ENCODE results near the gene FAM131A.

Gene FAM131A

DNA sequence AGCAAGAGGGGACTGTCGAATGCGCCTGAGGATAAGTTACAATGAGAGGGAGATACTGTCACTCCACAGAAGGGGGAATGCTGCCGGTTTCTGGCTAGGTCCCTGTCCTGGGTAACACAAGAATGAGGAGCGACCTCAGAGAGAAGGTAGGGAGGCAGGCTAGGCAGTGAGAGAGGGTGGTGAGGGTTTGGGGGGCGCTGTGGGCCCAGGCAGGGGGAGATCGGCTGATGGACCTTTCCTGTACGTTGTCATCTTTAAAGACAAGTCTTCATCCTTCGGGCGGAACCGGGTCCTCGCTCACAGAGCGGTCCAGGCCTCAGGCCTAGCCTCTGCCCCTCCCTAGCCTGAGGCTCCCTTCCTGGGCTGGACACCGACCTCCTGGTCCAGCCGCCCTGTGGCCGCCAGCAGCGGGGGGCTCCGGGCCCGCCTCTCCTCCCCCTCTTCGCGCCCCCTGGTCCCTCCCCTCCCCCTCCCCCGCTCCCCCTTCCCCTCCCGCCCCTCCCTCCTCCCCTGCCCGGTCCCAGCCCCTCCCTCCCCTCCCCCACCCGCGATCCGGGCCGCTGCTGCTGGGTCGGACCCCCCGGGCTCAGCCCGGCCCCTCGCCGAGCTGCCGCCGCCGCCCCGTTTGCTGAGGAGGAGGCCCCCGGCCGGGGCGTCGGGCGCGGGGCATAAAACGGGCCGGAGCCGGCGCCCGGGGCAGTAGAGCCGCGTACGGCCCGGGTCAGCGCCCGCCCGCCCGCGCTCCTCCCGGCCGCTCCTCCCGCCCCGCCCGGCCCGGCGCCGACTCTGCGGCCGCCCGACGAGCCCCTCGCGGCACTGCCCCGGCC, 42.2 kb downstream of the FAM131A start, which contains the start of gene CHRD:
Gene CHRD, plus strand, starts transcription at position 697 of the 827 bp plus-strand sequence. CDS start 265 bp downstream, outside the sequence.
- DNase-seq: no peak

DNA sequence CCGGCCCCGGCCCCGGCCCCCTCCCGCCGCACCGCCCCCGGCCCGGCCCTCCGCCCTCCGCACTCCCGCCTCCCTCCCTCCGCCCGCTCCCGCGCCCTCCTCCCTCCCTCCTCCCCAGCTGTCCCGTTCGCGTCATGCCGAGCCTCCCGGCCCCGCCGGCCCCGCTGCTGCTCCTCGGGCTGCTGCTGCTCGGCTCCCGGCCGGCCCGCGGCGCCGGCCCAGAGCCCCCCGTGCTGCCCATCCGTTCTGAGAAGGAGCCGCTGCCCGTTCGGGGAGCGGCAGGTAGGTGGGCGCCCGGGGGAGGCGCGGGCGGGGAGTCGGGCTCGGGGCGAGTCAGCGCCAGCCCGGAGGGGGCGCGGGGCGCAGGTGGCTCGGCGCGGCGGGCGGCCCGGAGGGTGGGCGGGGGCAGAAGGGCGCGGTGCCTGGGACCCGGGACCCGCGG, 42.8 kb downstream of the FAM131A start:
- DNase-seq: no peak

DNA sequence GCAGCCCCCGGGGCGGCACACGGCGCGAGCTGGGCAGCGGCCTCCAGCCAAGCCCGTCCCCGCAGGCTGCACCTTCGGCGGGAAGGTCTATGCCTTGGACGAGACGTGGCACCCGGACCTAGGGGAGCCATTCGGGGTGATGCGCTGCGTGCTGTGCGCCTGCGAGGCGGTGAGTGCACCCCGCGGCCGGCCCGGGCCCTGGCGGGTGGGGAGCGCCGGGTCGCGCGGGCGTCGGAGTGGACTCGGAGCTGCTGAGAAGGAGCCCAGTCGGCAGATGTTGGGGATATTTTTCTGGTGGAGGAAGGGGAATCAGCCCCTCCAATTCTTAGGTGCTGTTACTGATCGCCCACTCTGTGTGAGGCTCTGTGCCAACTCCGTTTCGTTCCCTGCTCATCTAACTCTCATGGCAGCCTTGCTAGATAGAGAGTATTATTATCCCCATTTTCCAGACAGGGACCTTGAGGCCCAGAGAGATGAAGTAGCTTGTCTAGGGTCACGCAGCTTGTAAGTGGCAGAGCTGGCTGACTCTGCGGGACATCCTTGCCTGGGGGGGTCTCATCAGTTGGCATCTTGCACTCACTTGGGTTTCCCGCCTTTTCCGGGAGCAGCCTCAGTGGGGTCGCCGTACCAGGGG, 43.3 kb downstream of the FAM131A start:
- no peak for DNase-seq

DNA sequence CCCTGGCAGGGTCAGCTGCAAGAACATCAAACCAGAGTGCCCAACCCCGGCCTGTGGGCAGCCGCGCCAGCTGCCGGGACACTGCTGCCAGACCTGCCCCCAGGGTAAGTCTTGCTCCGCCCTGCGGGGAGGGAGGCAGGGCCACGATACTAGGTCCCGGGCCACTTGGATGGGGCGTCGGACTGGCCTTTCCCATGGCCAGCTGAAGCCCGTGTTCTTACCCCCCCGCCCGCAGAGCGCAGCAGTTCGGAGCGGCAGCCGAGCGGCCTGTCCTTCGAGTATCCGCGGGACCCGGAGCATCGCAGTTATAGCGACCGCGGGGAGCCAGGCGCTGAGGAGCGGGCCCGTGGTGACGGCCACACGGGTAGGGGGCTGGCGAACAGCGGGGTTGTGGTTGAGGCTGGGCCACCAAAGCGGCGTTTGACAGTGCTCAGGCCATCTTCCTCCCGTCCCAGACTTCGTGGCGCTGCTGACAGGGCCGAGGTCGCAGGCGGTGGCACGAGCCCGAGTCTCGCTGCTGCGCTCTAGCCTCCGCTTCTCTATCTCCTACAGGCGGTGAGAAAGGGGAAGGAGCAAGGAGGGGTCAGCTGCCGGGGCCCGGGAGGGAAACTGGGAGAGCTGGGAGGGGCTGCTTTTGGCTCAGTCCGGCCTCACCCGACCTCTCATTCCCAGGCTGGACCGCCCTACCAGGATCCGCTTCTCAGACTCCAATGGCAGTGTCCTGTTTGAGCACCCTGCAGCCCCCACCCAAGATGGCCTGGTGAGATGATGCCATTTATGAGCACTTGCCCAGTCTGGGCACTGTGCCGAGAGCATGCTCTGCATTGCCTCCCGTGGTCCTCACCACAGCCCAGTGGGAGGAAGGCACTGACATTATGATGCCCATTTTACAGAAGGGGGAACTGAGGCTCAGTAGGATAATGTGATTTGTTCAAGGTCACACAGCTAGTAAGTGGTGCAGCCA, 44.1 kb downstream of the FAM131A start:
- no peak for DNase-seq

DNA sequence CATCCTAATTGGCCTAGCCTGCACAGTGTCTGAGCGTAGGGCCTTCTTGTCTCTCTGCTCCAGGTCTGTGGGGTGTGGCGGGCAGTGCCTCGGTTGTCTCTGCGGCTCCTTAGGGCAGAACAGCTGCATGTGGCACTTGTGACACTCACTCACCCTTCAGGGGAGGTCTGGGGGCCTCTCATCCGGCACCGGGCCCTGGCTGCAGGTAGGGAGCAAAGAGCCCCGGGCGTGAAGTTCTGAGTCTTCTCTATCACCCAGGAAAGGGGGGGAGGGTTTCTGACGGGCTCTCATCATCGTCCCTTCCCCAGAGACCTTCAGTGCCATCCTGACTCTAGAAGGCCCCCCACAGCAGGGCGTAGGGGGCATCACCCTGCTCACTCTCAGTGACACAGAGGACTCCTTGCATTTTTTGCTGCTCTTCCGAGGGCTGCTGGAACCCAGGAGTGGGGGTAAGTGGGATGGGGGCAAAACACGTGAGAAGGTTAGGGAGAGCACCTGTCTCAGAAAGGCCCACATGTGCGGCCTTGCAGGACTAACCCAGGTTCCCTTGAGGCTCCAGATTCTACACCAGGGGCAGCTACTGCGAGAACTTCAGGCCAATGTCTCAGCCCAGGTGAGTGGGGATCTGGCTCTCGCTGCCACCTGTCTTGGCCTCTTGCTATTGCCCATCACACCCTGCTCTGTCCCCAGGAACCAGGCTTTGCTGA, 45.1 kb downstream of the FAM131A start:
- DNase-seq: no peak

DNA sequence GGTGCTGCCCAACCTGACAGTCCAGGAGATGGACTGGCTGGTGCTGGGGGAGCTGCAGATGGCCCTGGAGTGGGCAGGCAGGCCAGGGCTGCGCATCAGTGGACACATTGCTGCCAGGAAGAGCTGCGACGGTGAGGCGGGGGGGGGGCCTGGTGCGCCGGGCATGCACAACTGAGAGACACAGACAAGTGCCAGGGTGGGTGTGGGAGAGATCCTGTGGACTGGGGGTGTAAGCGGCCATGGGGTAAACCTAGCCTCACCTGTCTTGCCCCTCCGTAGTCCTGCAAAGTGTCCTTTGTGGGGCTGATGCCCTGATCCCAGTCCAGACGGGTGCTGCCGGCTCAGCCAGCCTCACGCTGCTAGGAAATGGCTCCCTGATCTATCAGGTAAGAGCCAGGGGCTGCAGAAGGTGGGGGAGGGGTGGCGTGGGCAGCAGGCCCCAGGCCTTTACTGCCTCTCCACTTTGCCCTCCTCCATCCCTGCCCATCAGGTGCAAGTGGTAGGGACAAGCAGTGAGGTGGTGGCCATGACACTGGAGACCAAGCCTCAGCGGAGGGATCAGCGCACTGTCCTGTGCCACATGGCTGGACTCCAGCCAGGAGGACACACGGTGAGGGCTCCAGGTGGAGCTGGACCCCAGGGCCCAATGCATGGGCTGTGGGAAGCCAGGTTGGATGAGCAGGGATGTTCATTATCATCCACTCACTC, 45.8 kb downstream of the FAM131A start:
- DNase-seq: no peak

DNA sequence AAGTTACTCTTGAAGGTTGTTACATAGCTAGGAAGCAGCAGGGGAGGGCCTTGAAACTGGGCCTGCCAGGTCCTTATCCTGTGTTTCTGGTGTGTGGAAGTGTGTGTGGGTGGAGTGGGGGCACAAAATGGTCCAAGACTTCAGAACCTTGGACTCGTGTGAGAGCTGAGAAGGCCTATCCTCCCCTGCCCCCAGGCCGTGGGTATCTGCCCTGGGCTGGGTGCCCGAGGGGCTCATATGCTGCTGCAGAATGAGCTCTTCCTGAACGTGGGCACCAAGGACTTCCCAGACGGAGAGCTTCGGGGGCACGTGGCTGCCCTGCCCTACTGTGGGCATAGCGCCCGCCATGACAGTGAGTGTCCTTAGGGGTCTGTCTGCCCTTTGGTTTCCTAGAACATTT, 46.9 kb downstream of the FAM131A start:
- no peak for DNase-seq

DNA sequence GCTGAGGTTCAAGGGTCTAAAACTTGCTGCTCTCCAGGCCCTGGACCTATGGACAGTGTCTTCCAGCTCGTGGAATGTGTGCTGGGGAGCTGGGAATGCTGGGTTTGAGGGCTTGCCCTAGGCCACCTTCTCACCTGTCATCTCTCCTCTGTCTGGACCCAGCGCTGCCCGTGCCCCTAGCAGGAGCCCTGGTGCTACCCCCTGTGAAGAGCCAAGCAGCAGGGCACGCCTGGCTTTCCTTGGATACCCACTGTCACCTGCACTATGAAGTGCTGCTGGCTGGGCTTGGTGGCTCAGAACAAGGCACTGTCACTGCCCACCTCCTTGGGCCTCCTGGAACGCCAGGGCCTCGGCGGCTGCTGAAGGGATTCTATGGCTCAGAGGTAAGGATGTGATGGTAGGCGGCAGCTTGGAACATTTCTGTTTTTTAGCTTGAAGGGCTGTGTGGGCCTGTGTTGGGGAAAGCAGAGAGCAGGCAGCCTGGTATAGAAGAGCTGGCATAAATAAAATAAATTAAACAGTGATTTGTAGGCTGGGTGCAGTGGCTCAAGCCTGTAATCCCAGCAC, 47.5 kb downstream of the FAM131A start:
- DNase-seq: no peak

DNA sequence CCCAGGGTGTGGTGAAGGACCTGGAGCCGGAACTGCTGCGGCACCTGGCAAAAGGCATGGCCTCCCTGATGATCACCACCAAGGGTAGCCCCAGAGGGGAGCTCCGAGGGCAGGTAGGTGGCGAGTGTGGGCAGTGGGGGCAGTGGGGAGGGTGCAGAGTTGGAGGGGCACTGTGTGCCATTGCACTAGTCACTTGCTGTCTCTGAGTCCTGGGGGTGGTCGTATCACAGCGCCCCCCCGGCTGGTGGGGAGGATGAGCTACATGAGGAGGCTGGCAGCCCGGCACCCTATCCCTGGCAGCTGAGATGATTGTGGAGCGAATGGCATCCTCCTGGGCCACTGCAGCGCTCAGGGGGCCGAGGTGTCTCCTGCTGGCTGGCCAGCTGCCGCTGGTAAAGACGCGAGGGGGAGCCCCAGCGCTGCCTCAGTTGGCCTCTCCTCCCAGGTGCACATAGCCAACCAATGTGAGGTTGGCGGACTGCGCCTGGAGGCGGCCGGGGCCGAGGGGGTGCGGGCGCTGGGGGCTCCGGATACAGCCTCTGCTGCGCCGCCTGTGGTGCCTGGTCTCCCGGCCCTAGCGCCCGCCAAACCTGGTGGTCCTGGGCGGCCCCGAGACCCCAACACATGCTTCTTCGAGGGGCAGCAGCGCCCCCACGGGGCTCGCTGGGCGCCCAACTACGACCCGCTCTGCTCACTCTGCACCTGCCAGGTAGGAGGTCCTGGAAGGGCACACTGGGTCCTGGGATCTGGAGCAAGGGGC, 48.8 kb downstream of the FAM131A start:
- no peak for DNase-seq

DNA sequence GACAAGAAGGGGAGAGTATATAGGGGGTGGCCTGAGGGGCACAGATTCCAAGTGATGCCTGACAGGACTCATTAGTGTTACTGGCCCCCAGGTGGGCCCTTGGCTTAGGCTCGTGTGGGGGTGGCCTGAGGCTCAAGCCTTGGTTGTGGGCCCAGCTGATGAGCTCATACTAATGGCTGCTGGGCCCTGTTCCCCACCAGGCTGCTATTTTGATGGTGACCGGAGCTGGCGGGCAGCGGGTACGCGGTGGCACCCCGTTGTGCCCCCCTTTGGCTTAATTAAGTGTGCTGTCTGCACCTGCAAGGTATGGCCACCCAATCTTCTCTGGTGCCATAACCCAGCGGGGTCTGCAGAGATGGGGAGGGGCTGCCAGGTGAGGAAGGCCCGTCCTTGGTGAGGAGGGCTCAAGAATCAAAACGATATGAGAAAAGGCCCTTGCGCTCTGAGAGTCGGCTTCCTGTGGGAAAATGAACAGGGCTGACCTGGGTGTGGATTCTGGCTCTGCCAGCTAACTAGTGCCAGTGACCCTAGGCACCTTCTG, 49.8 kb downstream of the FAM131A start:
- no peak for DNase-seq

DNA sequence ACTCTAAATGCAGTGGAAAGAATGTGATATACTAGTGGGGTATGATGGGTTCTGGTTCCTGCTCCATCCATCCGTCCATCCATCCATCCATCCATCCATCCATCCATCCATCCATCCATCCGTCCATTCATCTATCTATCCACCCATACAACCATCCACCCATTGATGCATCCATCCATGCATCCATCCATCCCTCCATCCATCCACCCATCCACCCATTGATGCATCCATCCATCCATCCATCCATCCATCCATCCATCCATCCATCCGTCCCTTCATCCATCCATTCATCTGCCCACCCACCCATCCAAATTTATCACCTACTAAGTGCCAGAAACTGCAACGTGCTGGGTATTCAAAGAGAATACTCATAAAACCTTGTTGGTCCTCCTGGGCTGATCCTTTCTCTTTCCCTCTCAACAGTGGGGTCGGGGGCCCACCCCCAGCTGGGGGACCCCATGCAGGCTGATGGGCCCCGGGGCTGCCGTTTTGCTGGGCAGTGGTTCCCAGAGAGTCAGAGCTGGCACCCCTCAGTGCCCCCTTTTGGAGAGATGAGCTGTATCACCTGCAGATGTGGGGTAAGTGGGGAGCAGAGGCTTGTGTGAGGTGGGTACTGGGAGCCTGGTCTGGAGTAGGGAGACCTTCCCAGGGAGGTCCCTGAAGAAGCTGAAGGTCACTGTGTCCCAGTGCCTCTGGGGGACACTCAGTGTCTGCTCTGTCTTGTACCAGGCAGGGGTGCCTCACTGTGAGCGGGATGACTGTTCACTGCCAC, 51.0 kb downstream of the FAM131A start:
- DNase-seq: no peak

DNA sequence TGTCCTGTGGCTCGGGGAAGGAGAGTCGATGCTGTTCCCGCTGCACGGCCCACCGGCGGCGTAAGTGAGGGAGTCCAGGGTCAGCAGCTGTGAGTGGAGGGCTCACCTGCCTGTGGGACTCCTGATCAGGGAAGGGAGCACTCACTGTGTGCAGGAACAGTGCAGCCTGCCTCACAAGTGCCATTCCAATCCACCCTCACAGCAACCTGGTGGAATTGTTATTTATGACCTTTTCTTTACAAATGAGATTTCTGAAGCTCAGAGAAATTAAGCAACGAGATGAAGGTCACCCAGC, 51.5 kb downstream of the FAM131A start:
- no peak for DNase-seq

DNA sequence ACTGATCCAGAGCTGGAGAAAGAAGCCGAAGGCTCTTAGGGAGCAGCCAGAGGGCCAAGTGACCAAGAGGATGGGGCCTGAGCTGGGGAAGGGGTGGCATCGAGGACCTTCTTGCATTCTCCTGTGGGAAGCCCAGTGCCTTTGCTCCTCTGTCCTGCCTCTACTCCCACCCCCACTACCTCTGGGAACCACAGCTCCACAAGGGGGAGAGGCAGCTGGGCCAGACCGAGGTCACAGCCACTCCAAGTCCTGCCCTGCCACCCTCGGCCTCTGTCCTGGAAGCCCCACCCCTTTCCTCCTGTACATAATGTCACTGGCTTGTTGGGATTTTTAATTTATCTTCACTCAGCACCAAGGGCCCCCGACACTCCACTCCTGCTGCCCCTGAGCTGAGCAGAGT, 52.0 kb downstream of the FAM131A start:
- no peak for DNase-seq

DNA sequence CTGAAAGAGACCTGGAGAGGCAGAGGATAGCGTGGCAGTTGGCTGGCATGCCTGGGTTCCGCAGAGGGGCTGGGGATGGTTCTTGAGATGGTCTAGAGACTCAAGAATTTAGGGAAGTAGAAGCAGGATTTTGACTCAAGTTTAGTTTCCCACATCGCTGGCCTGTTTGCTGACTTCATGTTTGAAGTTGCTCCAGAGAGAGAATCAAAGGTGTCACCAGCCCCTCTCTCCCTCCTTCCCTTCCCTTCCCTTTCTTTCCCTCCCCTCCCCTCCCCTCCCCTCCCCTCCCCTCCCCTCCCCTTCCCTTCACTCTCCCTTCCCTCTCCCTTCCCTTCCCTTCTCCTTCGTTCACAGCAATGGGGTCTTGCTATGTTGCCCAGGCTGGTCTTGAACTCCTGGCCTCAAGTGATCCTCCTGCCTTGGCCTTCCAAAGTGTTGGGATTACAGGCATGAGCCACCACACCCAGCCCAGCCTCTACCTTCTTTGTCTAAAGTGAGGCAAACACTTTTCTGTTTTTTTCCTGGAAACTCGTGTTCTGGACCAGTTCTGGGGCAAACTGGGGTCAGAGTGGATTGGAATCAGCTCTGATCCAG, 52.6 kb downstream of the FAM131A start:
- no peak for DNase-seq

DNA sequence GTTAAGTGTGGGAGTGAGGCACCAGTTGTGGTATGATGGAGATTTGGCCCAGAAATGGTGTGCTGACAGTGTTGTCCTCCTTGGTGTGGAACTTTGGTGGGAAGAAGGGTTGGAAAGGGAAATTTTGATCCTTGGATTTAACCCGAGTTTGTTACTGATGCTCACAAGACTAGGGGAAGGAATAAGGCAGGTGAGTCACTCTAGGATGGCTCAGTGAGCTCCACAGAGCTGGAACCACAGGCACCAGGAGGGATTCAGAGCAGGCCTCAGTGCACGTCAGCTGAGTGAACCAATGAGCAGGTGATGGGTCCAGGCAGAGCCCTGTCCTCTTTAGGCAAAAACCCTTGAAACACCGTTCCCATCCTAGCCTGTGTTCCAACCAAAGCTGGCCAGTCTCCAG, 53.9 kb downstream of the FAM131A start:
- no peak for DNase-seq

DNA sequence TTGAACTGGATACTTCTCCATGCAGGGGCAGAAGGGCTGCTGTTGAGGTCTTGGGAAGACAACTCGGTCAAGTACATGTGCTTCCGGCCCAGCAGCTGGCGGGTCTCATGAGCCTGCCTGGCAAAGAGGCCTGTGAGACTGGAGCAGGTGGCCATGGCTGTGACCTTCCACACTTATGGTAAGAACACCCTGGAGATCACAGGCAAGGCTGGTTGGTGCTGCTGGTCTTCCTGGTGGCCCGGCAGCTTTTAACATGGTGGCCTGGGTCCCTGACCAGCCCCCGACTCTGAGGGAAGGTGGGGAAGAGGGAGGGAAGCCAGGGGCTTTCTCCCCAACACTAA, 57.9 kb downstream of the FAM131A start:
- no peak for DNase-seq

Data from cerebellar nuclear complex (tissue), 1 donor.